ENCODE results near the gene RAI2. TPM values are rescaled to one million over a fixed set of nuclear protein-coding genes. Genes with fewer than 3 reads are reported as not detected.
"Not testable (repeated sequence)": the region's sequence is repeated elsewhere in the genome, so short reads cannot be mapped to it uniquely, and the experiment has no call there.

The RAI2 gene
- total RNA-seq, 1 experiment from 2014 or later, result 0.18 TPM

GRCh38 chrX:17788439-17788838, 72.7 kb downstream of the RAI2 start:
- TF ChIP-seq, protein P1, sequence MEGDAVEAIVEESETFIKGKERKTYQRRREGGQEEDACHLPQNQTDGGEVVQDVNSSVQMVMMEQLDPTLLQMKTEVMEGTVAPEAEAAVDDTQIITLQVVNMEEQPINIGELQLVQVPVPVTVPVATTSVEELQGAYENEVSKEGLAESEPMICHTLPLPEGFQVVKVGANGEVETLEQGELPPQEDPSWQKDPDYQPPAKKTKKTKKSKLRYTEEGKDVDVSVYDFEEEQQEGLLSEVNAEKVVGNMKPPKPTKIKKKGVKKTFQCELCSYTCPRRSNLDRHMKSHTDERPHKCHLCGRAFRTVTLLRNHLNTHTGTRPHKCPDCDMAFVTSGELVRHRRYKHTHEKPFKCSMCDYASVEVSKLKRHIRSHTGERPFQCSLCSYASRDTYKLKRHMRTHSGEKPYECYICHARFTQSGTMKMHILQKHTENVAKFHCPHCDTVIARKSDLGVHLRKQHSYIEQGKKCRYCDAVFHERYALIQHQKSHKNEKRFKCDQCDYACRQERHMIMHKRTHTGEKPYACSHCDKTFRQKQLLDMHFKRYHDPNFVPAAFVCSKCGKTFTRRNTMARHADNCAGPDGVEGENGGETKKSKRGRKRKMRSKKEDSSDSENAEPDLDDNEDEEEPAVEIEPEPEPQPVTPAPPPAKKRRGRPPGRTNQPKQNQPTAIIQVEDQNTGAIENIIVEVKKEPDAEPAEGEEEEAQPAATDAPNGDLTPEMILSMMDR (IDR thresholded peaks at IDR 0.05; ENCODE audit: insufficient read depth in 1 of 2, low read depth in 1 of 2, low read length in 1 of 2, severe bottlenecking in 1 of 2, unreplicated experiment in 1 of 2), result peak; percentile 55 to 62
- intact Hi-C loops (cut with micrococcal nuclease; ENCODE audit: unreplicated experiment), result no loop called here
- Histone ChIP-seq H3K4me3 (ENCODE audit: low read depth, low read length) (no peak overlapping the region), H3K4me1 (no peaks in the 10 kb centered on the region), H3K9me3 (no peaks in the 10 kb centered on the region), H3K27me3 (replicated peaks; ENCODE audit: control insufficient read depth, insufficient read depth, low read length) (no peaks in the 10 kb centered on the region), H3K36me3 (ENCODE audit: control insufficient read depth, insufficient read depth, low read length) (no peaks in the 10 kb centered on the region)
- POLR2A ChIA-PET, result no interaction called here
- Mint-ChIP-seq H3K4me1 (ENCODE audit: low read depth, unreplicated experiment) (no peaks in the 10 kb centered on the region), H3K4me3 (ENCODE audit: unreplicated experiment) (peak overlapping the region; percentile 38), H3K36me3 (ENCODE audit: insufficient read depth, unreplicated experiment) (no peaks in the 10 kb centered on the region), H3K27me3 (ENCODE audit: insufficient read depth, unreplicated experiment) (no peaks in the 10 kb centered on the region), H3K9me3 (ENCODE audit: unreplicated experiment) (no peaks in the 10 kb centered on the region), H3K27ac (ENCODE audit: unreplicated experiment) (no peak overlapping the region)
- DNase-seq, result peak in 1 of 2 experiments; percentile 34
- CTCF ChIA-PET, result interaction anchor here (0.7 kb wide), 1 partner anchor 135 kb away, joined by 9 read pairs; no protein-coding TSS in a partner anchor
- no TSS peak for BruUV-seq (replicated peaks)

- Mint-ChIP-seq H3K9me3 (ENCODE audit: unreplicated experiment) (no peaks in the 10 kb centered on the region), H3K4me3 (ENCODE audit: unreplicated experiment) (peak overlapping the region; percentile 79), H3K27ac (ENCODE audit: unreplicated experiment) (no peak overlapping the region), H3K36me3 (ENCODE audit: insufficient read depth, unreplicated experiment) (no peaks in the 10 kb centered on the region), H3K4me1 (ENCODE audit: low read depth, unreplicated experiment) (no peaks in the 10 kb centered on the region), H3K27me3 (ENCODE audit: insufficient read depth, unreplicated experiment) (no peaks in the 10 kb centered on the region)
- Histone ChIP-seq H3K4me3 (ENCODE audit: low read depth, low read length) (no peak overlapping the region), H3K9me3 (no peaks in the 10 kb centered on the region), H3K27me3 (replicated peaks; ENCODE audit: control insufficient read depth, insufficient read depth, low read length) (no peaks in the 10 kb centered on the region), H3K36me3 (ENCODE audit: control insufficient read depth, insufficient read depth, low read length) (no peaks in the 10 kb centered on the region), H3K4me1 (no peaks in the 10 kb centered on the region)
- CTCF ChIA-PET, result no interaction called here
- no peak for DNase-seq
- intact Hi-C loops (cut with micrococcal nuclease; ENCODE audit: unreplicated experiment), result no loop called here
- no TSS peak for BruUV-seq (replicated peaks)
- POLR2A ChIA-PET, result no interaction called here
- TF ChIP-seq, protein P1 (IDR thresholded peaks at IDR 0.05; ENCODE audit: insufficient read depth in 1 of 2, low read depth in 1 of 2, low read length in 1 of 2, severe bottlenecking in 1 of 2, unreplicated experiment in 1 of 2), result no peak
These were observed 73.5 kb downstream of the RAI2 start for GRCh38 chrX:17787557-17787956.

- H3K36me3 Mint-ChIP-seq (ENCODE audit: insufficient read depth, unreplicated experiment); H3K9me3 ChIP-seq; H3K4me1 Mint-ChIP-seq (ENCODE audit: low read depth, unreplicated experiment); H3K4me1 ChIP-seq; H3K36me3 ChIP-seq (ENCODE audit: control insufficient read depth, insufficient read depth, low read length); H3K27me3 Mint-ChIP-seq (ENCODE audit: insufficient read depth, unreplicated experiment); CTCF ChIA-PET; intact Hi-C loops (cut with micrococcal nuclease; ENCODE audit: unreplicated experiment); POLR2A ChIA-PET; H3K9me3 Mint-ChIP-seq (ENCODE audit: unreplicated experiment); H3K27me3 ChIP-seq (replicated peaks; ENCODE audit: control insufficient read depth, insufficient read depth, low read length); BruUV-seq (replicated peaks): not testable (repeated sequence)
- H3K27ac Mint-ChIP-seq (ENCODE audit: unreplicated experiment), result peak overlapping the region; percentile 45
- DNase-seq, result peak; percentile 12 to 38
- H3K4me3 ChIP-seq (ENCODE audit: low read depth, low read length), result peak overlapping the region; percentile 11; the same call in 1 of the 2 replicates
- peak overlapping the region; percentile 79 for H3K4me3 Mint-ChIP-seq (ENCODE audit: unreplicated experiment)
These were observed 74.3 kb downstream of the RAI2 start for GRCh38 chrX:17786554-17787347.
